GM23338 (cell line): Measurements from ENCODE around the gene WIPF3. TPM values are rescaled to one million over a fixed set of nuclear protein-coding genes. Genes with fewer than 3 reads are reported as not detected.

Experiments
- ATAC-seq: fragments of 200-7000 bp; cut with Tn5 transposase; 3 replicates; pipeline ENCODE4 v1.9.1; 2020
- DNase-seq: peaks from one replicate; pipeline ENCODE4 v3.0.0-alpha.2; 2015; ENCODE audit warnings: low spot score
- H2AFZ ChIP-seq: fragments of 200-600 bp; sonication (generic); 2 replicates; pipeline ENCODE4 v1.8.0; 2016; ENCODE audit warnings: antibody characterized with exemption, mild to moderate bottlenecking, moderate library complexity
- H3F3A ChIP-seq: fragments of 200-600 bp; sonication (generic); replicated peaks from 2 replicates; pipeline ENCODE4 v1.8.0; 2017; ENCODE audit warnings: antibody characterized with exemption, mixed run types, low read depth
- H3K27ac ChIP-seq: fragments of 200-600 bp; sonication (generic); 2 replicates; pipeline ENCODE4 v1.6.1; 2016; ENCODE audit warnings: low read depth
- H3K27me3 ChIP-seq: fragments of 200-600 bp; sonication (generic); 2 replicates; pipeline ENCODE4 v1.8.0; 2016; ENCODE audit warnings: mild to moderate bottlenecking, mixed run types, moderate library complexity; ENCODE audit not compliant: insufficient read depth
- H3K36me3 ChIP-seq: fragments of 200-600 bp; sonication (generic); 2 replicates; pipeline ENCODE4 v1.8.0; 2016; ENCODE audit warnings: mild to moderate bottlenecking; ENCODE audit not compliant: insufficient read depth
- H3K4me1 ChIP-seq: fragments of 200-600 bp; sonication (generic); 2 replicates; pipeline ENCODE4 v1.8.0; 2016; ENCODE audit warnings: mild to moderate bottlenecking, moderate library complexity; ENCODE audit not compliant: insufficient read depth
- H3K4me2 ChIP-seq: fragments of 200-600 bp; sonication (generic); 2 replicates; pipeline ENCODE4 v1.7.1; 2017; ENCODE audit warnings: mixed run types
- H3K4me3 ChIP-seq: fragments of 200-600 bp; sonication (generic); 2 replicates; pipeline ENCODE4 v1.6.1; 2016; ENCODE audit warnings: mixed run types
- H3K79me2 ChIP-seq: fragments of 200-600 bp; sonication (generic); replicated peaks from 2 replicates; pipeline ENCODE4 v1.8.0; 2017; ENCODE audit warnings: mild to moderate bottlenecking; ENCODE audit not compliant: insufficient read depth
- H3K9me2 ChIP-seq: fragments of 200-600 bp; sonication (generic); 2 replicates; pipeline ENCODE4 v1.8.0; 2017; ENCODE audit not compliant: insufficient read depth
- H4K20me1 ChIP-seq: fragments of 200-600 bp; sonication (generic); replicated peaks from 2 replicates; pipeline ENCODE4 v1.8.0; 2017; ENCODE audit warnings: mild to moderate bottlenecking; ENCODE audit not compliant: insufficient read depth
- H3K27ac Mint-ChIP-seq: 2 replicates; pipeline ENCODE4 v1.8.0; 2020; ENCODE audit warnings: inconsistent platforms, mild to moderate bottlenecking, moderate library complexity, mixed read lengths
- H3K27me3 Mint-ChIP-seq: 3 replicates; pipeline ENCODE4 v1.8.0; 2022; ENCODE audit warnings: low read depth, mild to moderate bottlenecking, moderate library complexity, mixed read lengths, inconsistent platforms; ENCODE audit not compliant: insufficient read depth, poor library complexity
- H3K36me3 Mint-ChIP-seq: 3 replicates; pipeline ENCODE4 v1.8.0; 2021; ENCODE audit warnings: low read depth, mild to moderate bottlenecking, inconsistent platforms, moderate library complexity, mixed read lengths
- H3K4me1 Mint-ChIP-seq: 3 replicates; pipeline ENCODE4 v1.8.0; 2020; ENCODE audit warnings: mild to moderate bottlenecking, inconsistent platforms, mixed read lengths
- H3K4me3 Mint-ChIP-seq: 3 replicates; pipeline ENCODE4 v1.8.0; 2021; ENCODE audit warnings: moderate library complexity, mild to moderate bottlenecking, inconsistent platforms, mixed read lengths
- H3K9me3 Mint-ChIP-seq: 3 replicates; pipeline ENCODE4 v1.8.0; 2020; ENCODE audit warnings: moderate library complexity, mild to moderate bottlenecking, inconsistent platforms, mixed read lengths
- EZH2 ChIP-seq: fragments of 200-600 bp; sonication (generic); IDR thresholded peaks from one replicate; pipeline ENCODE4 v1.8.0; 2017; ENCODE audit warnings: antibody characterized with exemption, mild to moderate bottlenecking, low read depth; ENCODE audit not compliant: unreplicated experiment
- EZH2phosphoT487 ChIP-seq: fragments of 200-600 bp; sonication (generic); IDR thresholded peaks from one replicate; pipeline ENCODE4 v1.8.1; 2018; ENCODE audit warnings: antibody characterized with exemption; ENCODE audit not compliant: unreplicated experiment
- JUNB ChIP-seq: IDR thresholded peaks from one replicate; pipeline ENCODE4 v1.6.1; 2016; ENCODE audit warnings: antibody characterized with exemption; ENCODE audit not compliant: unreplicated experiment
- NANOG ChIP-seq: IDR thresholded peaks from 2 replicates; pipeline ENCODE4 v1.6.1; 2016; ENCODE audit warnings: antibody characterized with exemption, borderline replicate concordance
- POLR2AphosphoS5 ChIP-seq: IDR thresholded peaks from 2 replicates; pipeline ENCODE4 v1.6.1; 2016; ENCODE audit warnings: antibody characterized with exemption, low read depth
- STAT1 ChIP-seq: IDR thresholded peaks from one replicate; pipeline ENCODE4 v1.6.1; 2016; ENCODE audit warnings: antibody characterized with exemption; ENCODE audit not compliant: unreplicated experiment
- ZNF114 ChIP-seq: fragments of 250-450 bp; sonication (Bioruptor Pico); IDR thresholded peaks from 2 replicates; pipeline ENCODE4 v1.5.0; 2020; ENCODE audit warnings: mild to moderate bottlenecking, moderate library complexity
- ZNF331 ChIP-seq: fragments of 250-450 bp; sonication (Bioruptor Pico); IDR thresholded peaks from 2 replicates; pipeline ENCODE4 v1.5.0; 2020; ENCODE audit warnings: low read depth, mild to moderate bottlenecking, moderate library complexity
- polyA plus RNA-seq: library from polyadenylated mRNA; unstranded; fragments of >200 nt; fragmentation: Nextera tagmentation; extraction: Ambion mirVana; gene quantifications from 2 replicates; pipeline ENCODE4 v1.2.1, GENCODE V29; 2016
- total RNA-seq: library from RNA; depleted of rRNA; stranded (reverse); fragments of >200 nt; shearing (Covaris generic); gene quantifications from 2 replicates; pipeline ENCODE4 v1.2.3, GENCODE V29; 2014
- TF ChIP-seq, protein P1 (sequence below): IDR thresholded peaks from one replicate; pipeline ENCODE4 v1.6.1; 2018; ENCODE audit warnings: antibody characterized with exemption; ENCODE audit not compliant: unreplicated experiment
- TF ChIP-seq, protein P2 (sequence below), 2 experiments: fragments of 200-600 bp in 1 of 2; sonication (generic) in 1 of 2; conservative IDR thresholded peaks; 2 replicates each; pipeline versions ENCODE4 v1.5.1 to v1.6.1; 2016 to 2017; ENCODE audit warnings: antibody characterized with exemption in 2 of 2, low read depth in 2 of 2, mild to moderate bottlenecking in 2 of 2, moderate library complexity in 1 of 2
- TF ChIP-seq, protein P3 (sequence below): IDR thresholded peaks from 2 replicates; pipeline ENCODE4 v1.6.1; 2016; ENCODE audit warnings: antibody characterized with exemption

The WIPF3 gene
- total and polyA plus RNA-seq, 2 experiments from 2014 or later, result 5.7 to 11.4 TPM

DNA sequence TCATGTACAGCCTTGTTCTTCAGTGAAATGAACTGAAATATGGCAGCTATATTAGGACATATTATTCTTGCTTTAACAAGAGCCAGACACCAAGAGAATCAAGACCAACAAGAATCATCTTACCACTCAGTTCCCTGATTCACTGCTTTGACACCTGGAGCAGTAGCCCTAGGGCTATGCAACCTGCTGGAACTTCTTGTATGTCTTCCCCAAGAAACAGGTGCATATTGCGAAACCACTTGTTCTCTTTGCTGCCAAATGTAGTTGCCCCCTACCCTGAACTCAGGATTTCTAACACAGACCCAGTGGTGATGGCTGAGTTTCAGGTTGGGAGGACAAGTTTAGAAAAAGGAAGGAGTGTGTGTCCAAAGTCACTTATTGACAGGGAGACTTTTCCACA, 46.1 kb downstream of the WIPF3 start:
- H3K9me3 Mint-ChIP-seq, result no peaks in the 10 kb centered on the region
- H3K27ac ChIP-seq, result no peak overlapping the region
- no peaks in the 10 kb centered on the region for H4K20me1 ChIP-seq
- no peak overlapping the region for H3K4me3 ChIP-seq
- H3K4me1 ChIP-seq, result peaks cover 13% of the 10 kb centered on the region; the same call in 1 of the 2 replicates
- peaks cover 22% of the 10 kb centered on the region for H3K4me1 Mint-ChIP-seq
- no peak for TF ChIP-seq EZH2
- no peak overlapping the region for H3K4me2 ChIP-seq
- H3K27me3 Mint-ChIP-seq, result no peaks in the 10 kb centered on the region
- no peaks in the 10 kb centered on the region for H3K79me2 ChIP-seq
- DNase-seq (no peak), ATAC-seq (no peak)
- no peaks in the 10 kb centered on the region; the same call in 1 of the 2 replicates for H3F3A ChIP-seq
- no peaks in the 10 kb centered on the region for H3K27me3 ChIP-seq
- no peak overlapping the region for H2AFZ ChIP-seq
- no peak overlapping the region for H3K4me3 Mint-ChIP-seq
- H3K9me2 ChIP-seq, result no peaks in the 10 kb centered on the region; the same call in 1 of the 2 replicates
- H3K36me3 ChIP-seq, result no peaks in the 10 kb centered on the region
- no peak overlapping the region for H3K27ac Mint-ChIP-seq
- no peaks in the 10 kb centered on the region for H3K36me3 Mint-ChIP-seq

DNA sequence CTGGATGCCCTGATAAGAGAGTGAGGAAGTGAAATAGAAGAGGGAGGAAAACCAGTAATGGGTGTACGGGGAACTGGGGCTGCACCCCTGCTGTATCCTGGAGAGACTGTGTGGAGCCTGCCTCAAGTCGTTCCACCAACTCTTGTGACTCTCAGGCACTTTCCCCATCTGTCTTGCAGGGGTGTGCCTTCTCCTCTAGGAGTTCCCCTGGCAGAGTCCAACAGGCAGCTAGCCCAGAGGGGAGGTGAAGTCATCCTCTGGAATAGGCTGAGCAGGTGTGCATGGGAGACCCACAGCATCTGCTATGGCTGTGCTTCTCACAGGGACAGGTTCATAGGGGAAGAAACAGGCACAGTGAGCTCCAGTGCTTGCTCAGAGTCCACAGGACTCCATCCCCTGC, 46.8 kb downstream of the WIPF3 start:
- no peaks in the 10 kb centered on the region for H3K9me3 Mint-ChIP-seq
- H3K4me3 Mint-ChIP-seq, result no peak overlapping the region
- DNase-seq (no peak), ATAC-seq (peak; percentile 35)
- H3K27me3 Mint-ChIP-seq, result no peaks in the 10 kb centered on the region
- Histone ChIP-seq H3K9me2 (no peaks in the 10 kb centered on the region; the same call in 1 of the 2 replicates), H3K27ac (no peak overlapping the region), H3K4me2 (no peak overlapping the region), H3K27me3 (no peaks in the 10 kb centered on the region), H3F3A (no peaks in the 10 kb centered on the region; the same call in 1 of the 2 replicates), H3K4me3 (no peak overlapping the region), H3K79me2 (no peaks in the 10 kb centered on the region), H3K36me3 (no peaks in the 10 kb centered on the region), H4K20me1 (no peaks in the 10 kb centered on the region), H3K4me1 (peaks cover 13% of the 10 kb centered on the region; the same call in 1 of the 2 replicates), H2AFZ (no peak overlapping the region)
- H3K36me3 Mint-ChIP-seq, result no peaks in the 10 kb centered on the region
- H3K4me1 Mint-ChIP-seq, result peaks cover 22% of the 10 kb centered on the region
- no peak overlapping the region for H3K27ac Mint-ChIP-seq
- TF ChIP-seq EZH2, result no peak
- TF ChIP-seq ZNF331 (CRISPR knock-in tag), result no peak
- TF ChIP-seq NANOG, result no peak
- TF ChIP-seq EZH2phosphoT487, result no peak
- no peak for TF ChIP-seq POLR2AphosphoS5
- TF ChIP-seq, protein P1, sequence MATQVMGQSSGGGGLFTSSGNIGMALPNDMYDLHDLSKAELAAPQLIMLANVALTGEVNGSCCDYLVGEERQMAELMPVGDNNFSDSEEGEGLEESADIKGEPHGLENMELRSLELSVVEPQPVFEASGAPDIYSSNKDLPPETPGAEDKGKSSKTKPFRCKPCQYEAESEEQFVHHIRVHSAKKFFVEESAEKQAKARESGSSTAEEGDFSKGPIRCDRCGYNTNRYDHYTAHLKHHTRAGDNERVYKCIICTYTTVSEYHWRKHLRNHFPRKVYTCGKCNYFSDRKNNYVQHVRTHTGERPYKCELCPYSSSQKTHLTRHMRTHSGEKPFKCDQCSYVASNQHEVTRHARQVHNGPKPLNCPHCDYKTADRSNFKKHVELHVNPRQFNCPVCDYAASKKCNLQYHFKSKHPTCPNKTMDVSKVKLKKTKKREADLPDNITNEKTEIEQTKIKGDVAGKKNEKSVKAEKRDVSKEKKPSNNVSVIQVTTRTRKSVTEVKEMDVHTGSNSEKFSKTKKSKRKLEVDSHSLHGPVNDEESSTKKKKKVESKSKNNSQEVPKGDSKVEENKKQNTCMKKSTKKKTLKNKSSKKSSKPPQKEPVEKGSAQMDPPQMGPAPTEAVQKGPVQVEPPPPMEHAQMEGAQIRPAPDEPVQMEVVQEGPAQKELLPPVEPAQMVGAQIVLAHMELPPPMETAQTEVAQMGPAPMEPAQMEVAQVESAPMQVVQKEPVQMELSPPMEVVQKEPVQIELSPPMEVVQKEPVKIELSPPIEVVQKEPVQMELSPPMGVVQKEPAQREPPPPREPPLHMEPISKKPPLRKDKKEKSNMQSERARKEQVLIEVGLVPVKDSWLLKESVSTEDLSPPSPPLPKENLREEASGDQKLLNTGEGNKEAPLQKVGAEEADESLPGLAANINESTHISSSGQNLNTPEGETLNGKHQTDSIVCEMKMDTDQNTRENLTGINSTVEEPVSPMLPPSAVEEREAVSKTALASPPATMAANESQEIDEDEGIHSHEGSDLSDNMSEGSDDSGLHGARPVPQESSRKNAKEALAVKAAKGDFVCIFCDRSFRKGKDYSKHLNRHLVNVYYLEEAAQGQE, result no peak
- TF ChIP-seq JUNB, result no peak
- TF ChIP-seq, protein P2, sequence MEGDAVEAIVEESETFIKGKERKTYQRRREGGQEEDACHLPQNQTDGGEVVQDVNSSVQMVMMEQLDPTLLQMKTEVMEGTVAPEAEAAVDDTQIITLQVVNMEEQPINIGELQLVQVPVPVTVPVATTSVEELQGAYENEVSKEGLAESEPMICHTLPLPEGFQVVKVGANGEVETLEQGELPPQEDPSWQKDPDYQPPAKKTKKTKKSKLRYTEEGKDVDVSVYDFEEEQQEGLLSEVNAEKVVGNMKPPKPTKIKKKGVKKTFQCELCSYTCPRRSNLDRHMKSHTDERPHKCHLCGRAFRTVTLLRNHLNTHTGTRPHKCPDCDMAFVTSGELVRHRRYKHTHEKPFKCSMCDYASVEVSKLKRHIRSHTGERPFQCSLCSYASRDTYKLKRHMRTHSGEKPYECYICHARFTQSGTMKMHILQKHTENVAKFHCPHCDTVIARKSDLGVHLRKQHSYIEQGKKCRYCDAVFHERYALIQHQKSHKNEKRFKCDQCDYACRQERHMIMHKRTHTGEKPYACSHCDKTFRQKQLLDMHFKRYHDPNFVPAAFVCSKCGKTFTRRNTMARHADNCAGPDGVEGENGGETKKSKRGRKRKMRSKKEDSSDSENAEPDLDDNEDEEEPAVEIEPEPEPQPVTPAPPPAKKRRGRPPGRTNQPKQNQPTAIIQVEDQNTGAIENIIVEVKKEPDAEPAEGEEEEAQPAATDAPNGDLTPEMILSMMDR (conservative IDR thresholded peaks at IDR 0.05; ENCODE audit: low read depth in 2 of 2), result no peak
- TF ChIP-seq ZNF114 (CRISPR knock-in tag), result no peak
- TF ChIP-seq, protein P3, sequence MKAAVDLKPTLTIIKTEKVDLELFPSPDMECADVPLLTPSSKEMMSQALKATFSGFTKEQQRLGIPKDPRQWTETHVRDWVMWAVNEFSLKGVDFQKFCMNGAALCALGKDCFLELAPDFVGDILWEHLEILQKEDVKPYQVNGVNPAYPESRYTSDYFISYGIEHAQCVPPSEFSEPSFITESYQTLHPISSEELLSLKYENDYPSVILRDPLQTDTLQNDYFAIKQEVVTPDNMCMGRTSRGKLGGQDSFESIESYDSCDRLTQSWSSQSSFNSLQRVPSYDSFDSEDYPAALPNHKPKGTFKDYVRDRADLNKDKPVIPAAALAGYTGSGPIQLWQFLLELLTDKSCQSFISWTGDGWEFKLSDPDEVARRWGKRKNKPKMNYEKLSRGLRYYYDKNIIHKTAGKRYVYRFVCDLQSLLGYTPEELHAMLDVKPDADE, result no peak
- no peak for TF ChIP-seq STAT1
